A673 (cell line): ENCODE data around the gene TOMM5. TPM values are rescaled to one million over a fixed set of nuclear protein-coding genes. Genes with fewer than 3 reads are reported as not detected.

Experiments
- BruUV-seq: library from RNA; stranded (reverse); fragments of 400-500 nt; replicated peaks from 2 replicates; lab custom pipeline; 2021; lab: Mats Ljungman, UMichigan
- CTCF ChIA-PET: fragments of 300-600 bp; sonication (Branson Sonifier 250); formaldehyde crosslinking; loops from one replicate; lab custom pipeline; 2022; ENCODE audit warnings: antibody characterized with exemption; lab: Charles Lee
- POLR2A ChIA-PET: fragments of 300-600 bp; sonication (Branson Sonifier 250); formaldehyde crosslinking; loops from one replicate; lab custom pipeline; 2022; ENCODE audit warnings: antibody characterized with exemption; ENCODE audit not compliant: low non-redundant PET; lab: Charles Lee
- DNase-seq: peaks from one replicate; pipeline ENCODE4 v3.0.0-alpha.2; 2015; ENCODE audit warnings: low spot score
- H3K27ac ChIP-seq: fragments of 200-600 bp; sonication (generic); 2 replicates; pipeline ENCODE4 v1.5.1; 2016; ENCODE audit warnings: mixed run types, low read depth, mild to moderate bottlenecking, mixed read lengths, antibody characterized with exemption, low read length; ENCODE audit not compliant: poor library complexity, severe bottlenecking
- H3K27me3 ChIP-seq: fragments of 200-600 bp; sonication (generic); replicated peaks from 2 replicates; pipeline ENCODE4 v1.6.1; 2017; ENCODE audit warnings: mixed run types, low read depth, mild to moderate bottlenecking, mixed read lengths, antibody characterized with exemption, low read length; ENCODE audit not compliant: insufficient read depth, poor library complexity
- H3K36me3 ChIP-seq: fragments of 200-600 bp; sonication (generic); 2 replicates; pipeline ENCODE4 v1.6.1; 2016; ENCODE audit warnings: mixed run types, mild to moderate bottlenecking, mixed read lengths, antibody characterized with exemption, low read length; ENCODE audit not compliant: insufficient read depth, poor library complexity, severe bottlenecking
- H3K4me1 ChIP-seq: fragments of 200-600 bp; sonication (generic); 2 replicates; pipeline ENCODE4 v1.6.1; 2017; ENCODE audit warnings: mixed run types, mild to moderate bottlenecking, mixed read lengths, antibody characterized with exemption, low read length; ENCODE audit not compliant: insufficient read depth, poor library complexity, severe bottlenecking
- H3K4me3 ChIP-seq: fragments of 200-600 bp; sonication (generic); 2 replicates; pipeline ENCODE4 v1.5.1; 2016; ENCODE audit warnings: low read depth, mixed run types, mild to moderate bottlenecking, mixed read lengths, low read length; ENCODE audit not compliant: poor library complexity, severe bottlenecking
- H3K9me3 ChIP-seq: fragments of 200-600 bp; sonication (generic); 2 replicates; pipeline ENCODE4 v1.6.1; 2016; ENCODE audit warnings: mixed run types, low read depth, mild to moderate bottlenecking, mixed read lengths, antibody characterized with exemption, low read length; ENCODE audit not compliant: poor library complexity, severe bottlenecking
- EZH2 ChIP-seq: fragments of 200-600 bp; sonication (generic); IDR thresholded peaks from 2 replicates; pipeline ENCODE4 v1.6.1; 2017; ENCODE audit warnings: borderline replicate concordance, low read depth, mild to moderate bottlenecking, mixed read lengths, antibody characterized with exemption, low read length; ENCODE audit not compliant: poor library complexity, severe bottlenecking
- intact Hi-C: fragments of 100-400 bp; cut with micrococcal nuclease; formaldehyde crosslinking; loops from one replicate; pipeline ENCODE4 v1.10.0; 2022; ENCODE audit not compliant: unreplicated experiment
- total RNA-seq: library from RNA; stranded (reverse); gene quantifications from 2 replicates; pipeline ENCODE4 v1.2.3, GENCODE V29; 2021
- TF ChIP-seq, protein P1 (sequence below): fragments of 300-800, 200-600 bp; sonication (generic); conservative IDR thresholded peaks from 2 replicates; pipeline ENCODE4 v1.5.1; 2017; ENCODE audit warnings: low read depth, mild to moderate bottlenecking, antibody characterized with exemption, low read length, moderate library complexity, mixed read lengths

The TOMM5 gene
- total RNA-seq, 1 experiment from 2014 or later = 247 TPM

DNA sequence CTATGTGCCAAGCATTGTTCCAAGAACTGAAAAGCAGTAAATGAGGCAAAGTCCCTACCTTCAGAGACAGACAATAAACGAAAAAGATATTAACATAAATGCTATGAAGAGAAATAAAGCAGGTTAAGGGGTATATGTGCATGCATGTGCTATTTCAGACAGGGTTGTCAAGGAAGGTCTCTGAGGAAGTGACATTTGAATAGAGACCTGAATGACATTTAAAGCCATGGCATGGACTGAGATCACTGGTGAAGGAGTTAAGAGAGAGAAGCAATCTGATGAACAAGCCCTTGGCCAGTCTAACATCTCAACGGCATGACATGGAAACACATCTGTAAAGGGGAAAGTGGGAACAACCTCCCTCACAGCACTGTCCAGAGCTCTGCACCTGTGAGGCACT, 30.7 kb downstream of the TOMM5 start:
- CTCF ChIA-PET = no interaction called here
- TF ChIP-seq EZH2 = no peak
- TF ChIP-seq, protein P1, sequence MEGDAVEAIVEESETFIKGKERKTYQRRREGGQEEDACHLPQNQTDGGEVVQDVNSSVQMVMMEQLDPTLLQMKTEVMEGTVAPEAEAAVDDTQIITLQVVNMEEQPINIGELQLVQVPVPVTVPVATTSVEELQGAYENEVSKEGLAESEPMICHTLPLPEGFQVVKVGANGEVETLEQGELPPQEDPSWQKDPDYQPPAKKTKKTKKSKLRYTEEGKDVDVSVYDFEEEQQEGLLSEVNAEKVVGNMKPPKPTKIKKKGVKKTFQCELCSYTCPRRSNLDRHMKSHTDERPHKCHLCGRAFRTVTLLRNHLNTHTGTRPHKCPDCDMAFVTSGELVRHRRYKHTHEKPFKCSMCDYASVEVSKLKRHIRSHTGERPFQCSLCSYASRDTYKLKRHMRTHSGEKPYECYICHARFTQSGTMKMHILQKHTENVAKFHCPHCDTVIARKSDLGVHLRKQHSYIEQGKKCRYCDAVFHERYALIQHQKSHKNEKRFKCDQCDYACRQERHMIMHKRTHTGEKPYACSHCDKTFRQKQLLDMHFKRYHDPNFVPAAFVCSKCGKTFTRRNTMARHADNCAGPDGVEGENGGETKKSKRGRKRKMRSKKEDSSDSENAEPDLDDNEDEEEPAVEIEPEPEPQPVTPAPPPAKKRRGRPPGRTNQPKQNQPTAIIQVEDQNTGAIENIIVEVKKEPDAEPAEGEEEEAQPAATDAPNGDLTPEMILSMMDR = no peak

DNA sequence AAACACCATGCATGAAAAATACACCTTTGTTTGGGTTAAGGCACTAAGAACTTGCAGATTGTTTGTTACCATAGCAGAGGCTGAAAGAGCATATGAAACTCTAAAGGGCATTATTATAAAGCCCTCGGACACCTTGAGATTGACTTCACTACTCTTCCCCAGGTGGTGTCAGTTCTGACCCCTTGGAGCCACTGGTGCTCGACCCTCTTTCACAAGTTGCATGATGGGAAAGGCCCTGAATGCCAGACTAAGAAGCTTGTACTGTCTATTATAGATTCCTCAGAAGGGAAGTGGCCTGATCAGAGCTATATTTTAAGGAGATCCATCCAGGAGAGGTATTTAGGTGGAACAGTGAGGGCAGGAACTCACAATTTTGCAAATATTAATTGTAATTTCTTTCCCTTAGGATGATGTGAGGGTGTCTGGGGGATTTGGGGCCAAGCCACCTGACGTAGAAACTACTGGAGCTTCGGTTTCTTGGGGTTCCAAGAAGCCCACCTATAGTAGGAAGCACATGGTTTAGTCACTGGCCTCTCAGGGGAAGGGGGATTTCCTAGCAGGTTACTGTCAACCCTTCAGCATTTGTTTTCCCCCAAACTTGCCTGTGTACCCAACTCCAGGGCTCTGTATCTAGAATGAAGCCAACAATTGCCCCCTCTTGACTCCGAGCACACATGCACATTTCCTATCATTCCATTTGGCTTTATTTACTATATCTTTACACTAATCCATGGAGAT, 32.4 kb downstream of the TOMM5 start:
- no peaks in the 10 kb centered on the region for H3K27me3 ChIP-seq
- intact Hi-C loops = no loop called here
- no peaks in the 10 kb centered on the region for H3K4me1 ChIP-seq
- H3K9me3 ChIP-seq = peaks cover 7% of the 10 kb centered on the region
- ChIA-PET POLR2A (no interaction called here), CTCF (no interaction called here)
- H3K4me3 ChIP-seq = no peak overlapping the region
- DNase-seq = no peak
- no peak overlapping the region for H3K27ac ChIP-seq
- H3K36me3 ChIP-seq = no peaks in the 10 kb centered on the region
- TF ChIP-seq EZH2 = no peak
- TF ChIP-seq, protein P1 = no peak
- BruUV-seq = no TSS peak

More for the DNA sequence above, 30.7 kb downstream of the TOMM5 start:
- no peak overlapping the region for H3K4me3 ChIP-seq
- no peaks in the 10 kb centered on the region for H3K4me1 ChIP-seq
- intact Hi-C loops = no loop called here
- POLR2A ChIA-PET = no interaction called here
- no peaks in the 10 kb centered on the region for H3K27me3 ChIP-seq
- BruUV-seq = no TSS peak
- no peak overlapping the region for H3K27ac ChIP-seq
- peaks cover 7% of the 10 kb centered on the region for H3K9me3 ChIP-seq
- DNase-seq = no peak
- no peaks in the 10 kb centered on the region for H3K36me3 ChIP-seq

DNA sequence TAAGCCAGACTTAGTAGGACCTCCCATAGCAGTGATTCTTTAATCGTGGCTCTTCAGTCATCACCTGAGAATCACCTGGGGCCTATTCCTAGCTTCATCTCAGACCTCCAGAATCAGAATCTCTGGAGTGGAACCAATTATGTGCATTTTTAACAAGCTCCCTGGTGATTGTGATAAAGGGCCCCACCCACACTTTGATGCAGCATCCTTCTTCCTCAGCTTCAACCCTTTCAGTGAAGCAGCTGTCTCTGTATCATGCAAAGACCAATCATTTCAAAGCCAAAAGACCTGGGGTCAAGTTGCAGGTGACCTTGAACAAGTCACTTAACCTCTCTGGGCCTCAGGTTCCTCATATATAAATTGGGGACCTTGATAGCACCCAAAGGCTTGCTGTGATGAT, 33.3 kb downstream of the TOMM5 start:
- H3K36me3 ChIP-seq = no peaks in the 10 kb centered on the region
- POLR2A ChIA-PET = no interaction called here
- H3K4me1 ChIP-seq = no peaks in the 10 kb centered on the region
- CTCF ChIA-PET = no interaction called here
- H3K4me3 ChIP-seq = no peak overlapping the region
- H3K27me3 ChIP-seq = no peaks in the 10 kb centered on the region
- intact Hi-C loops = no loop called here
- BruUV-seq = no TSS peak
- DNase-seq = no peak
- no peak for TF ChIP-seq EZH2
- TF ChIP-seq, protein P1 = no peak
- peaks cover 4% of the 10 kb centered on the region for H3K9me3 ChIP-seq
- H3K27ac ChIP-seq = no peak overlapping the region
